IPS-NIHi11 (cell line): ENCODE data around the gene TLK2.
"Not testable (repeated sequence)": the region's sequence is repeated elsewhere in the genome, so short reads cannot be mapped to it uniquely, and the experiment has no call there.

Experiments
- DNase-seq: peaks from one replicate; pipeline ENCODE4 v3.0.0; 2012; ENCODE audit warnings: mixed read lengths, low spot score

TLK2 gene

DNA sequence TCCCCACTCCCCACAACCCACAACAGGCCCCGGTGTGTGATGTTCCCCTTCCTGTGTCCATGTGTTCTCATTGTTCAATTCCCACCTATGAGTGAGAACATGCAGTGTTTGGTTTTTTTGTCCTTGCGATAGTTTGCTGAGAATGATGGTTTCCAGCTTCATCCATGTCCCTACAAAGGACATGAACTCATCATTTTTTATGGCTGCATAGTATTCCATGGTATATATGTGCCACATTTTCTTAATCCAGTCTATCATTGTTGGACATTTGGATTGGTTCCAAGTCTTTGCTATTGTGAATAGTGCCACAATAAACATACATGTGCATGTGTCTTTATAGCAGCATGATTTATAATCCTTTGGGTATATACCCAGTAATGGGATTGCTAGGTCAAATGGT is 82.3 kb downstream of the TLK2 start:
- not testable (repeated sequence) for DNase-seq

DNA sequence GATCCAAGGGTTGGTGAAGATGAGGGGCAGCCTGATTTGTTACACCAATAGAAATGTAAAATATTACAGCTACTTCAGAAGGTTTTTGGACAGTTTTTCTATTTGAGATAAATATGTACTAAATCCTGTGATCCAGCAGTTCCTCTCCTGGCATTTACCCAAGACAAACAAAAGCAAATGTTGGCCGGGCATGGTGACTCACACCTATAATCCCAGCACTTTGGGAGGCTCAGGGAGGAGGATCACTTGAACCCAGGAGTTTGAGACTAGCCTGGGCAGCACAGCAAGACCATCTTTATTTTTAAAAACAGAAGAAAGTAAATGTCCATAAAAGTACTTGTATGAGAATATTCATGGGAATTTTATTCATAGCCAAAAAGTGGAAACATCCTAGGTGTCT is 84.0 kb downstream of the TLK2 start:
- DNase-seq: no peak

GRCh38 chr17:62565817-62566216 is 87.2 kb downstream of the TLK2 start:
- no peak for DNase-seq

- no peak for DNase-seq
Measured at GRCh38 chr17:62566996-62567578, 88.5 kb downstream of the TLK2 start.

DNA sequence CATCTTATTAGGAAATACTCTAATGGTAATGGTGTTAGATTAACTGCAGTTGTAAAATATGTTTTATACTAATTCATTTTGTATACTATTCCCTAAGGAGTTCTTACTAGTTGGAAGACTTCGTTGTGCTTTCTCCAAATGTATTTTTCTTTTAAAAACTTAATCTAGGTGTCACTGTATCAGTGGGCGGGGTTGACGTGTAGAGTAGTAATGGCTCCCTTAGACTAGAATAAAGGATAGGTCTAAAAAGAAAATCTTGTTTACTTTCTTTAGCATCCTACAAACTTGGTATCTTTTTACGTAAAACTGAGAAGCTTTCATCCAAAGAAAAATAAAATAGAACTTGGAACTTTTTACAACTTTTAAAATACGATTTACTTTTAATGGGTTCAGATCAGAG is 93.9 kb downstream of the TLK2 start:
- no peak for DNase-seq

- DNase-seq: no peak
Measured at GRCh38 chr17:62572888-62573401, 94.3 kb downstream of the TLK2 start.

- DNase-seq: no peak
Measured at GRCh38 chr17:62573480-62574117, 95.0 kb downstream of the TLK2 start.

GRCh38 chr17:62576382-62576781 is 97.8 kb downstream of the TLK2 start:
- no peak for DNase-seq

DNA sequence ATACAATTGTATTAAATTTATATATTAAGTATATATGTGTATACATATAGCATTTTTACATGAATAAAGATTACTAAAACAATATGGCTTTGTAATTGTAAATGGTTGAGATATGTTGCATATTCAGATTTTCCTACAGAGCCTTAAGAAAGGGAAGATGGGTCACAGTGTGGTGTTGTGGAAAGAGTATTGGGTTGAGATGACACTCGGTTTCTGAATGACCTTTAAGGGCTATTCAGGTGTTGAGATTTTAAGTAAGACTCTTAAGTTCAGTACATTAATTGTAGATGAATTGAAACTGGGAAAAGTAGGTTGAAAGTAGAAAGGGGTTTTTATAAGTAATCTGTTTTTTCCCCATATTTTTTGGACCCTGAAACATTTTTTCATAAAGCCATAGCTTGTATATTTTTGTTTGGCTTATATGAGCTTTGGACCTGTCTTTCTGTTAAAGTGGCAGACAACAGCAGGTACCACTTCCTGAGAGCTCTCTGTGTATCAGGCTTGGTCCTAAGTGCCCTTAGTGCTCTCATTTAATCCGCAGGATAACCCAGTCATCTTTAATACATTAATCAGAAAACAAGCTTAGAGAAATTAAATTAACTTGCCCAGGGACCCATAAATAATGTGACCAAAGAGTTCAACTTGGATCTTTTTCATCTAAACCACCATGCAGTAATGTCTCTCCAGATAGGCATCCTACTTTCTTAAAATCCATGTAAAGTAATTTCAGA is 100.3 kb downstream of the TLK2 start:
- DNase-seq: no peak

- DNase-seq: no peak
Measured at GRCh38 chr17:62580947-62581346, 102.3 kb downstream of the TLK2 start.

GRCh38 chr17:62581764-62582163 is 103.1 kb downstream of the TLK2 start:
- DNase-seq: no peak

DNA sequence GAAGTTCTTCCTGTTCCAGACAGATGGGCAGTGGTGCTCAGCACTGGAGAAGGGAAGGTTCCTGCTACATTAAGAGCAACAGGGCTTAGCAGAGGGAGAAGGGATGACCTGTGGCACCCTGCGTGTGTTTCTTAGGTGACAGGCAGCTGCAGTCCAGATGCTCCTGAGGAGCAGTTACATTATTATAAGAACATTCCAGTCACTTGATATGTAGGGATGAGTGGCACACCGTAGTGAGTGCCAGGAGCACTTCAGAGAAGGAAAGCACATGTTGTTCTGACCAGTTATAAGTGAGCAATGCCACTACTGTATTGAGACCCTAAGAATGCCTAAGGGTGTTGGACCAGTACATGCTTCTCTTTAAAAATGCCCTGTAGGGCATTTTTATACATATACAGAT is 108.9 kb downstream of the TLK2 start:
- DNase-seq: no peak

- no peak for DNase-seq
Measured at GRCh38 chr17:62588109-62588508, 109.5 kb downstream of the TLK2 start.

GRCh38 chr17:62591333-62591732 is 112.7 kb downstream of the TLK2 start:
- no peak for DNase-seq

DNA sequence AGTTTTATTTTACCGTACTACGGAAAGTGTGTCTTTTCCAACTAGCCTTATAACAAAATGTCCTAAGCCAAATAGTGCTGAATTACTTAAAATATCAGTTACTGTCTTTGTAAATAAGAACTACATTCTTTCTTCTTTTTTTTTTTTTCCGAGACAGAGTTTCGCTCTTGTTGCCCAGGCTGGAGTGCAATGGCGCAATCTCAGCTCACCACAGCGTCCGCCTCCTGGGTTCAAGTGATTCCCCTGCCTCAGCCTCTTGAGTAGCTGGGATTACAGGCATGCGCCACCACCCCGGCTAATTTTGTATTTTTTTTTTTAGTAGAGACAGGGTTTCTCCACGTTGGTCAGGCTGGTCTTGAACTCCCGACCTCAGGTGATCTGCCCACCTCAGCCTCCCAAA is 113.2 kb downstream of the TLK2 start:
- DNase-seq: not testable (repeated sequence)

DNA sequence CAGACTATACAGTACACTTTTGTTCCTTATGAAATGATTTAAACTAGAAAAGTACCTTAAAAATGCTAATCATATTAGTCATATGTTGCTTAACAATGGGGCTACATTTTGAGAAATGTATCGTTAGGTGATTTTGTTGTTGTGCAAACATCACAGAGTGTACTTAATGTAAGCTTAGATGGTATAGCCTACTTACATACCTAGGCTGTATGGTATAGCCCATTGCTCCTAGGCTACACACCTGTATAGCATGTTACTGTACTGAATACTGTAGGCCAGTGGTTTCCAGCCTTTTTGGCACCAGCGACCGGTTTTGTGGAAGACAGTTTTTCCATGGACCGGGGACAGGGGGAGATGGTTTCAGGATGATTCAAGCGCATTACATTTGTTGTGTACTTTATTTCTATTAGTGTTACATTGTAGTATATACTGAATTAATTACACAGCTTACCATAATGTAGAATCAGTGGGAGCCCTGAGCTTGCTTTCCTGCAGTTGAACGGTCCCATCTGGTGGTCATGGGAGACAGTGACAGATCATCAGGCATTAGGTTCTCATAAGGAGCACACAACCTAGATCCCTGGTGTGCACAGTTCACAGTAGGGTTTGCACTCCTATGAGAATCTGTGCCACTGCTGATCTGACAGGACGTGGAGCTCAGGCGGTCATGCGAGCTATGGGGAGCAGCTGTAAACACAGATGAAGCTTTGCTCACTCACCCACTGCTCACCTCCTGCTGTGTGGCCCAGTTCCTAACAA is 113.9 kb downstream of the TLK2 start:
- DNase-seq: no peak

DNA sequence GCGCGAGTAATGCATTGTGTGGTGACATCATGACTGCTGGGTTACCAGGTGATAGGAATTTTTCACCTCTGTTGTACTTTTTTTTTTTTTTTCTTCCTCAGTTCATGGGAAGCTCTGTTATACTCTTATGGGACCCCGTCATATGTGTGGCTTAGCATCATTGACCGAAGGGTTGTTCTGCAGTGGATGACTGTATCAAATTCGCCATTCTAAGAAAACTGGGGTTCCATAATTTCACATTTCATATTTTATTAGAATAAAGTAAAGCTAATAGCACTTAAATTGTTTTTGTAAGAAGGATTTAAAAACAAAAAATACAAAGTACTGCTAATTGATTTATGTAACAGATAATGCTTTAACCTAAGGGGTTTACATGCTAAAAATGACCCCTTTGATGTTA is 116.9 kb downstream of the TLK2 start:
- DNase-seq: no peak

DNA sequence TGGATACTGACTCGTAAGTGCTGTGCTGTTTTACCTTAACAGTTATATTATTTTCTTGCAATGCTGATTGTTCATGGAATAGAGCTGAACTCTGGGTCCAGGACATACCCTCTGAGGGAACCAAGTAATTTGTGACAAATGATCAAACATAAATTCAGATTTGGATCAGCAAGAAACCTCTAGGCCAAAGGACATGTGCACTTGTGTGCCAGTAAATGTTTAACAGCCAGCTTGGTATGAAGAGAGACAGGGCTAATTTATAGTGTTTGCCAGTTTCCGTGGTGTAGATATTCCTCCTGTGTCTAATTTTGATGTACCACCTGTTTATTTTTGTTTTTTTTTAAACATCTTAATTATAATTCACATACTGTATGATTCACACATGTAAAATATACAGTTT is 118.0 kb downstream of the TLK2 start:
- no peak for DNase-seq

GRCh38 chr17:62597150-62597549 is 118.5 kb downstream of the TLK2 start:
- no peak for DNase-seq

DNA sequence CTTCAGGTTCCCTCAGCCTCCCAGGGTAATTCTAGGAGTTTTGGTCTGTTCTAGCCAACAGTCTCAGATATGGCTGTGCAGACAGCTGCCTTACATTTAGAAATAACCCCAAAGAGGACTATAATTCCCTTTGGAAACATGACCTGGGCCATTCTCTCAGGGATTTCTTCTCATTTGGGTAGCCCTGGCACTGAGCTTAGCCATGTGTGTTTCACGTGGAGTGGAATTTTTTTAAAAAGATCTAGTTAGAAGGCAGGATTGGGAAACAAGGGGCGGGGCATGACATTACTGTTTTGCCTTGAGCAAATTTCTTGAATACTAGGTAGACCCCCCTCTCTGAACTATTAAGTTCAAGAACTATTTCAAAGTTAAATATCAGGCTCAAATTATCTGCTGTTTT is 119.3 kb downstream of the TLK2 start:
- DNase-seq: no peak

- DNase-seq: no peak
Measured at GRCh38 chr17:62599964-62600657, 121.5 kb downstream of the TLK2 start.

DNA sequence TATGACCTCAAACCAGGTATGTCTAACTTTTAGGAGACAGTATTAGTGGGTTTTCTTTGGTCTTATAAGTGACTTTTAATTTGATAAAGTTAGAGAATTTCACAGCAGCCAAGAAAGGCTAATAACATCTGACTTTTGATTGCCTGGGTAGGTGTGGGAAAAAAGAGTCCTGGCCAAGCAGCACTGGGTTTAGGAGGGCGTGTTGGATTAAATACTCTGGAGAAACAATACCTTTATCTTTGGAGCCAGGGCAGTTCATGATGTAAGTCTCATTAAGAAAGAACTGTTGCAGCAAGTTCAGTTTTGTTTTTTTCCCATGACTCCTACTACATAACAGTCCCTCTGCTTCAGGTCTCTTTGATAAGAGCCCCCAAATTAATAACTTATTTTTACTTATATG is 122.2 kb downstream of the TLK2 start:
- no peak for DNase-seq
